ENCODE results near the gene ASB7.

DNA sequence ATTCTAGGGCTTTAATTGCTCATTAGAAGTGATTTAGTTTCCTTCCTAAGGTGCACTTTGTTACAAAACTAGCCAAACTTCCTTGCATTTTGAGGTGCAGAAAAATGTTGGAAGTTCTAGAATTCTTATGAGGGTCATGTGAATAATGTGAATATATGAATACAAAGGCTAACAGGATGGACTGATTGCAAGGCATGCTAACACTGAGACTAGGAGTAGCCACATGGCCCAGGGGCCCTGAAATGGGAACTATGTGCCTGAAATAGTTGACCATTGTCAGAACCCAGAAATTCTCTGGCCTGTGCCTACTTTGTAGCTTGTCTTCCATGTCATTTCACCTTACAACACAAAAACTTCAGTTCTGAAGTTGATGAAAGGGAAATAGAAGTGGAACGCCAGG lies 10.8 kb downstream of the ASB7 start:
- no peak for TF ChIP-seq POLR2A (IDR thresholded peaks at IDR 0.05)
- TF ChIP-seq, protein P1, sequence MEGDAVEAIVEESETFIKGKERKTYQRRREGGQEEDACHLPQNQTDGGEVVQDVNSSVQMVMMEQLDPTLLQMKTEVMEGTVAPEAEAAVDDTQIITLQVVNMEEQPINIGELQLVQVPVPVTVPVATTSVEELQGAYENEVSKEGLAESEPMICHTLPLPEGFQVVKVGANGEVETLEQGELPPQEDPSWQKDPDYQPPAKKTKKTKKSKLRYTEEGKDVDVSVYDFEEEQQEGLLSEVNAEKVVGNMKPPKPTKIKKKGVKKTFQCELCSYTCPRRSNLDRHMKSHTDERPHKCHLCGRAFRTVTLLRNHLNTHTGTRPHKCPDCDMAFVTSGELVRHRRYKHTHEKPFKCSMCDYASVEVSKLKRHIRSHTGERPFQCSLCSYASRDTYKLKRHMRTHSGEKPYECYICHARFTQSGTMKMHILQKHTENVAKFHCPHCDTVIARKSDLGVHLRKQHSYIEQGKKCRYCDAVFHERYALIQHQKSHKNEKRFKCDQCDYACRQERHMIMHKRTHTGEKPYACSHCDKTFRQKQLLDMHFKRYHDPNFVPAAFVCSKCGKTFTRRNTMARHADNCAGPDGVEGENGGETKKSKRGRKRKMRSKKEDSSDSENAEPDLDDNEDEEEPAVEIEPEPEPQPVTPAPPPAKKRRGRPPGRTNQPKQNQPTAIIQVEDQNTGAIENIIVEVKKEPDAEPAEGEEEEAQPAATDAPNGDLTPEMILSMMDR (IDR thresholded peaks at IDR 0.05): no peak

All from adrenal gland (tissue), 5 donors.